ENCODE data around the gene CDCA4. TPM values are rescaled to one million over a fixed set of nuclear protein-coding genes. Genes with fewer than 3 reads are reported as not detected.

Gene CDCA4
- total RNA-seq, 1 donor from 2014 or later = 50.8 TPM

DNA sequence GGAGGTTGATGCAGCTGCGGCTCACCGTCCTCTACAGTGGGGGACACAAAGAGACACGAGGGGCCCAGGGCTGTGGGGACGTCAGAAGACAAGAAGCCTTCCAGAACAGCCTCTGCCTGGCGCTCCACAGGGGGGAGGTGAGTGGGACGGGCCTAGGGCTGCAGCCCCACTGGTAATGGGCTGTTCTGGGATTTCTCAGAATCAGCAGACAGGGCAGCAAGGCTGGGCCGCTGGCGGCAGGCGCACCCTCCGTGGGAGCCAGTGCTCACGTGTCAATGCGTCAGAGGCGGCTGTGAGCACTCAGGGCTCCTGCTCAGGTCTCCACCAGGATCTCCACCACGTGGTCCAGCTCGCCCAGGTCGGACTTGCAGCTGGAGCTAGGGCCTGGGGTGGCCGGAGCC, 10.0 kb downstream of the CDCA4 start:
- Histone ChIP-seq H3K36me3 (ENCODE audit: control insufficient read depth, insufficient read depth, low read length) (peaks cover 18% of the 10 kb centered on the region), H3K27me3 (ENCODE audit: control insufficient read depth, insufficient read depth, low read length) (no peaks in the 10 kb centered on the region), H3K4me3 (ENCODE audit: low read depth, low read length) (no peak overlapping the region)
- DNase-seq (ENCODE audit: low read depth) (no peak), FAIRE-seq (no peak)
- TF ChIP-seq, protein P1, sequence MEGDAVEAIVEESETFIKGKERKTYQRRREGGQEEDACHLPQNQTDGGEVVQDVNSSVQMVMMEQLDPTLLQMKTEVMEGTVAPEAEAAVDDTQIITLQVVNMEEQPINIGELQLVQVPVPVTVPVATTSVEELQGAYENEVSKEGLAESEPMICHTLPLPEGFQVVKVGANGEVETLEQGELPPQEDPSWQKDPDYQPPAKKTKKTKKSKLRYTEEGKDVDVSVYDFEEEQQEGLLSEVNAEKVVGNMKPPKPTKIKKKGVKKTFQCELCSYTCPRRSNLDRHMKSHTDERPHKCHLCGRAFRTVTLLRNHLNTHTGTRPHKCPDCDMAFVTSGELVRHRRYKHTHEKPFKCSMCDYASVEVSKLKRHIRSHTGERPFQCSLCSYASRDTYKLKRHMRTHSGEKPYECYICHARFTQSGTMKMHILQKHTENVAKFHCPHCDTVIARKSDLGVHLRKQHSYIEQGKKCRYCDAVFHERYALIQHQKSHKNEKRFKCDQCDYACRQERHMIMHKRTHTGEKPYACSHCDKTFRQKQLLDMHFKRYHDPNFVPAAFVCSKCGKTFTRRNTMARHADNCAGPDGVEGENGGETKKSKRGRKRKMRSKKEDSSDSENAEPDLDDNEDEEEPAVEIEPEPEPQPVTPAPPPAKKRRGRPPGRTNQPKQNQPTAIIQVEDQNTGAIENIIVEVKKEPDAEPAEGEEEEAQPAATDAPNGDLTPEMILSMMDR (IDR thresholded peaks at IDR 0.05; ENCODE audit: insufficient read depth, low read length, severe bottlenecking) = no peak

DNA sequence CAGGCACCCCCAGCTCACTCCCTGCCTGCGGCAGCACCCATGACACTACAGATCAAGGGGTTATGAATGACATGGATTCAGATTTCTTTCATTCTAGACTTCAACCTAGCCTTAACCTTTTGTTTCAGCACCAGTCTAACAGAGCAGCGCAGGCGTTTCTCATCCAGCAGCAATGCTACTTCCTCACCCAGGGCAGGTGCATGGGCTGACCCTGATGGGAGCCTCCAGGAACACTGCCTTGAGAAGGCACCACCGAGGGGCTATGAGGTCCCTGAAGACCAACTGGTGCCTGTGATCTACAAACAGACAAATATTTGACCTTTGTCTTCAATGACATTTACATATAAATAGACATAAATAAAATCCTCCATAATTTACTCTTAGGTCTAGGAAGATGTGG, 10.8 kb downstream of the CDCA4 start:
- H3K36me3 ChIP-seq (ENCODE audit: control insufficient read depth, insufficient read depth, low read length) = peaks cover 18% of the 10 kb centered on the region
- FAIRE-seq = no peak
- no peak overlapping the region for H3K4me3 ChIP-seq (ENCODE audit: low read depth, low read length)

DNA sequence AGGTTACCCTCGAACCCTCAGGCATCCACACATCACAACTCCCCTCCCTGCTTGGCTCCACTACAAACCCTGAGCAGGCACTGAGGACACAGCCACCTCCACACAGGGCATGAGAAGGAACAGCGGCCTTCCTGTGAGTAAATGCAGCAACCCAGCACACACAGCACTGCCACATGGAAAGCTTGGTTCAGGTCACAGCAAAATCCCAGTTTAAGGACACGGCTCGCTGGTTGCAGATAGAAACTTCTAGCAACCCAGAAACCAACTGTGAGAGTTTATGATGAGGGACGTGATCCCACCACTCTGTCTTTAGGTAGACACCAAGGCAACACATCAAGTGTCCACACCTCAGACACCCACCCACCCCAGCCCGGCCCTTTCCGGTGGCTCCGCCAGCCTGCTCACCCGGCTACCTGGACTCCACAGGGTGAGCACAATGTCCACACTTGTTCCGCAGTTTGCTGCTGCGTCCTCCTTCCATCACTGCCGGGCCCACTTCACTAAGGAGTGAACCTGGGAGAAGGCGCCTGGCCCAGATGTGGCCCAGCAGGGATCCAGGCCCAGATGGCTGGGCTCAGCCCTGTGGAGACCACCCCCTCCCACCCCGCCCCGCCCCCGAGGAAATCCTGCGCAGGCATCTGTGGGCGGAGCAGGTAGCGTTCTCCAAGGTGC, 13.2 kb downstream of the CDCA4 start:
- no peaks in the 10 kb centered on the region for H3K27me3 ChIP-seq (ENCODE audit: control insufficient read depth, insufficient read depth, low read length)
- TF ChIP-seq, protein P1 (IDR thresholded peaks at IDR 0.05; ENCODE audit: insufficient read depth, low read length, severe bottlenecking) = no peak
- FAIRE-seq = peak; percentile 80

More for the DNA sequence above, 10.8 kb downstream of the CDCA4 start:
- TF ChIP-seq, protein P1 (IDR thresholded peaks at IDR 0.05; ENCODE audit: insufficient read depth, low read length, severe bottlenecking) = no peak
- no peak for DNase-seq (ENCODE audit: low read depth)
- H3K27me3 ChIP-seq (ENCODE audit: control insufficient read depth, insufficient read depth, low read length) = no peaks in the 10 kb centered on the region

DNA sequence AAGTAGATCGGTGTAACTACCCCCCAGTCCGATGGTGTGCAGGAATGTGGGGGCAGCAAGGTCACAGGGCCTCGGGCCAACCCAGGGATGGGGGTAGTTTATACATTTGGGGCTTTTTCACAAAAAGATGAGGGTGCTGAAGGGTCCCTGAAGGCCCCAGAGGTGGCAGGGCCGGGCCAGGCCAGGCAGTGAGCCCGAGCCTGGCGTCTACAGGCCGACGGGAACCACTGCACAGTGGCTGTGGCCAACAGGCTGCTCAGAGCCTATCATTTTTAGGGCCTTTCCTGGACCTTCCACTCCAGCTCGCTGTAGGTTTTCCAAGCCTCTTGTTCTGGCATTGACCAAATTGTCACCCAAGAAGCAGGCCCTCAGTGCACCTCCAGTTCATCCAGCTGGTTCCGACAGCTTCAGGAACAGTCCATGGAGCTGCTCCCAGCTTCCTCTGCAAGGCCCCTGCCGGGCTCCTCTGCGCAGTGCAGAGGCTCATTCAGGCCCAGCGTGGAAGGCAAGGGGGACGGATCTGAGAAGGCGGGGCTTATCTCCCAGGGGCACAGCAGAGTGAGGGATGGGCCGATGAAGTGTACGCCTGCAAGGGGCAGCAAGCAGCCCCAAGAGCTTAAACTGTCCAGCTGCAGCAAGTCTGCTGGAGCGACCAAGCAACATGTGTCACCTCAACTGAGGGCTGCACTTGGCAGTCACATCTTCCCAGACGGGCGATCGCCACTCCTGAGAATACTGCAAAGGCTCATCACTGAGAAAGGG, 13.9 kb downstream of the CDCA4 start:
- Histone ChIP-seq H3K4me3 (ENCODE audit: low read depth, low read length) (no peak overlapping the region), H3K36me3 (ENCODE audit: control insufficient read depth, insufficient read depth, low read length) (peaks cover 18% of the 10 kb centered on the region), H3K27me3 (ENCODE audit: control insufficient read depth, insufficient read depth, low read length) (no peaks in the 10 kb centered on the region)
- TF ChIP-seq, protein P1 (IDR thresholded peaks at IDR 0.05; ENCODE audit: insufficient read depth, low read length, severe bottlenecking) = no peak
- FAIRE-seq (no peak), DNase-seq (ENCODE audit: low read depth) (no peak)

More for the DNA sequence above, 13.2 kb downstream of the CDCA4 start:
- peaks cover 18% of the 10 kb centered on the region for H3K36me3 ChIP-seq (ENCODE audit: control insufficient read depth, insufficient read depth, low read length)
- no peak for DNase-seq (ENCODE audit: low read depth)
- no peak overlapping the region for H3K4me3 ChIP-seq (ENCODE audit: low read depth, low read length)

DNA sequence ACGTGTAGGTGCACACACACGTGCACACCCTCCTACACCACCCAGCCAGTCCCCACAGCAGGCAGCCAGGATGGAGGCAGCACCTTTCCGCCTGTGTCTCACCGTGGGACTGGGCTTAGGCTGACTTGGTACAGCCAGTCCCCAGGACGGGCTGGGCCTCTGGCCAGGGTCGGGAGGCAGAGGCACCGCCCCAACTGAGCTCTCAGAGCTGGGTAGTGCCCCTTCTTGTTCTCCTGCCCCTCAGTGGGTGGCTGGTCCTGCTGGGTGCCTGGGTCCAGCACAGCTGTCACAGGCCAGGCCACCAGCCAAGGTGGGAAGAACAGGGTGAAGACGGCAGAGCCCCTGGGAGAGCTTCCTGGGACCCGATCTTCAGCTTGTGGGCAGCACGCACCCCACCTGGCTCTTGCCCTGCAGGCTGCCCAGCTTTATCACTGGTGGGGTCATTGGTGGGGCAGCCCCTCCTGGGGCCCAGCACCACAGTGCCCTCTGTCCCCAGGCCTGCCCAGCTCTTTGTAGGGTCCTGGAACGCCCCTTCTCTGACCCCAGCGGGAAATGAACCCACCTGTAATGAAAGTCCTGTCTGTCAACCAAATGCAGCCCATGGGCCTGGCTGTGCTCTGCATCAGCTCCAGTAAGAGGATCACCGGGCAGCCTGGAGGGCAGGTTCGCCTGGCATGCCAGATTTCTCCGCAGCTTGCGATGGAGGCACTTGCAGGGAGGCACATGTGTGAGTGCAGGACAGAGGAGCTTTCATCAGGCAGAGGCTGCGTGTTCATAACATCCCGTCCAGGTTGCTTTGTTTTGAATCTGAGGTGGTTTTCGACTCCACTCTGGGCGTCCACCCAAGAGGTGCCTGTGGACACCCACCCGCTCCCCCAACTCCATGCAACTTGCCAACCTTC, 14.7 kb downstream of the CDCA4 start:
- FAIRE-seq (no peak), DNase-seq (ENCODE audit: low read depth) (no peak)
- Histone ChIP-seq H3K27me3 (ENCODE audit: control insufficient read depth, insufficient read depth, low read length) (no peaks in the 10 kb centered on the region), H3K36me3 (ENCODE audit: control insufficient read depth, insufficient read depth, low read length) (peaks cover 13% of the 10 kb centered on the region), H3K4me3 (ENCODE audit: low read depth, low read length) (no peak overlapping the region)
- TF ChIP-seq, protein P1 (IDR thresholded peaks at IDR 0.05; ENCODE audit: insufficient read depth, low read length, severe bottlenecking) = no peak
